GM12891 (cell line): ENCODE data around the gene SWAP70.
A peak's percentile ranks its signal among the peaks of the same experiment; 100 is the strongest.
"Not testable (repeated sequence)": the region's sequence is repeated elsewhere in the genome, so short reads cannot be mapped to it uniquely, and the experiment has no call there.

Experiments
- DNase-seq: peaks from one replicate; pipeline ENCODE4 v3.0.0; 2011; ENCODE audit warnings: low spot score; ENCODE audit not compliant: insufficient read length
- FAIRE-seq: peaks from 2 replicates; lab custom pipeline; 2011; peaks lifted over from hg19 to GRCh38; lab: Jason Lieb, UNC
- PAX5 ChIP-seq: IDR thresholded peaks from 2 replicates; pipeline ENCODE4 v1.6.1; 2011; ENCODE audit warnings: low read length, moderate library complexity, mild to moderate bottlenecking; ENCODE audit not compliant: insufficient read depth, severe bottlenecking
- POLR2A ChIP-seq: IDR thresholded peaks from 2 replicates; pipeline ENCODE4 v1.6.1; 2011; ENCODE audit warnings: low read depth, low read length, control low read depth
- POLR2AphosphoS5 ChIP-seq: IDR thresholded peaks from 2 replicates; pipeline ENCODE4 v1.6.1; 2011; ENCODE audit warnings: low read depth, low read length, control low read depth
- POU2F2 ChIP-seq: IDR thresholded peaks from 2 replicates; pipeline ENCODE4 v1.6.1; 2011; ENCODE audit warnings: low read depth, mild to moderate bottlenecking, control low read depth, low read length, moderate library complexity
- SPI1 ChIP-seq: IDR thresholded peaks from 2 replicates; pipeline ENCODE4 v1.6.1; 2011; ENCODE audit warnings: low read depth, low read length, control low read depth
- TAF1 ChIP-seq: IDR thresholded peaks from 2 replicates; pipeline ENCODE4 v1.6.1; 2011; ENCODE audit warnings: low read depth, low read length, control low read depth

The SWAP70 gene

DNA sequence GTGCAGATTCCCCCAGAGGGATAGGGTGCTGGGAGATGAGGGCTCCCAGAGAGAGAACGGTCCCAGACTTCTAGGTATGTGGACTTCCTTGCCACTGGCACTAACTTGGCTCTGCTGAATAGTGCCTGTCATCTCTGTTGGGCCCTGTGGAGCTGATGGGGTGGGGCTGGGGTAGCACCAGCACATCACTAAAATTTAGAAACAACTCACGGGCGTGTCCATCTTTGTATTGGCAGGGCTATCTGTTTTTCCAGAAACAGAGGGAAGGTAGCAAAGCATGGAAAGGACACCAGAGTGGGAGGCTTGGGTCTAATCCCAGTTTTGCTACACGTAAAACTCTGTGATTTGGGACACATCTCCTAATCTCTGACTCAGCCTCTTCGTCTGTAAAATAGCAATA is 25.8 kb downstream of the SWAP70 start:
- no peak for TF ChIP-seq PAX5
- no peak for TF ChIP-seq POLR2A
- TF ChIP-seq POU2F2, result no peak
- TF ChIP-seq SPI1, result no peak
- TF ChIP-seq TAF1, result no peak
- TF ChIP-seq POLR2AphosphoS5, result no peak
- DNase-seq (no peak), FAIRE-seq (peak; percentile 66)

DNA sequence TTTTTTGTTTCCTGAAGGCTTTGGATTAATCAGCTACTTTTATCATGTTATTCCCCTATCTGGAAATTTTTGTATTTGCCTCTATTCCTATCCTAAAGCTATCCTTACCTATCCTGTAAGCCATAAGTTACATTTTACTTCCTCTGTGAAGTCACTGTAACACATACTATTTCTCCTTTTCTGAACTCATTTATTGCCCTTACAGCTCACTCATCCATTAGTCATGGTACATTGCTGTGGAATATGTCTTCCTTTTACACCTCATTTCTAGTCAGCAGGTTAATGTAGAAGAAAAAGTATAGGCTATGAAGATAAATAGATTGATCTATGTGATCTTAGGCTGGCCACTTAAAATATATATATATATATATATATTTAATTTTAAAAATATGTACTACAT is 28.0 kb downstream of the SWAP70 start:
- DNase-seq, result no peak
- TF ChIP-seq TAF1 (no peak), PAX5 (no peak), POLR2AphosphoS5 (no peak), SPI1 (no peak), POU2F2 (no peak), POLR2A (no peak)
- peak; percentile 13 for FAIRE-seq

DNA sequence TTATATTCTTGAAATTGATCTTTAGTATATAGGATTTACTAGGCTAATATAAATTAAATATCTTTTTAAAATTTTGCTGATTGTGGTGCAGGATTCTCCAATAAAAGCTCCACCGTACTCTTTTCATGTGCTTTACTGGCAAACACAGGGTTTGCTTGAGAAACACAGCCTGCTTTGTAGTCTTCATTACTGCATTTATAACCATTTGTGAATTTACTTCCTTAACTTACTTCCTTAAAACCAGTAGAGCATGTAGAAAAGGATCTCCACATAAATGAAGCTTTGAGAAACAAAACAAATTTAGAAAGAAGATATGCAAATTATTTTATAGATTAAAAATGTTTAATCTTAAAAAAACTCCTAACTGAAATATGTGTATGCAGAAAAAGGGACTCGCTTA is 28.8 kb downstream of the SWAP70 start:
- FAIRE-seq (no peak), DNase-seq (no peak)
- no peak for TF ChIP-seq POLR2AphosphoS5
- TF ChIP-seq POU2F2, result no peak
- no peak for TF ChIP-seq POLR2A
- no peak for TF ChIP-seq PAX5
- TF ChIP-seq TAF1, result no peak
- no peak for TF ChIP-seq SPI1

GRCh38 chr11:9693801-9694553 is 30.1 kb downstream of the SWAP70 start:
- no peak for TF ChIP-seq TAF1
- no peak for TF ChIP-seq SPI1
- TF ChIP-seq POLR2A, result no peak
- FAIRE-seq (peak; percentile 31), DNase-seq (no peak)

DNA sequence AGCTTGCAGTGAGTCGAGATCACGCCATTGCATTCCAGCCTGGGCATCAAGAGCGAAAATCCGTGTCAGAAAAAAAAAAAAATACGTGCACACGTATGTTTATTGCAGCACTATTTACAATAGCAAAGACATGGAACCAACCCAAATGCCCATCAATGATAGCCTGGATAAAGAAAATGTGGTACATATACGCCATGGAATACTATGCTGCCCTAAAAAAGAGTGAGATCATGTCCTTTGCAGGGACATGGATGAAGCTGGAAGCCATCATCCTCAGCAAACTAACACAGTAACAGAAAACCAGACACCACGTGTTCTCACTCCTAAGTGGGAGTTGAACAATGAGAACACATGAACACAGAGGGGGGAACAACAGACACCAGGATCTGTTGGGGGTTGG is 31.4 kb downstream of the SWAP70 start:
- not testable (repeated sequence) for FAIRE-seq, DNase-seq

- FAIRE-seq (peak; percentile 70), DNase-seq (no peak)
- no peak for TF ChIP-seq SPI1
- TF ChIP-seq POU2F2, result no peak
- TF ChIP-seq POLR2A, result no peak
- TF ChIP-seq TAF1, result no peak
- TF ChIP-seq POLR2AphosphoS5, result no peak
- no peak for TF ChIP-seq PAX5
Observed at GRCh38 chr11:9697766-9698165, 33.9 kb downstream of the SWAP70 start.

DNA sequence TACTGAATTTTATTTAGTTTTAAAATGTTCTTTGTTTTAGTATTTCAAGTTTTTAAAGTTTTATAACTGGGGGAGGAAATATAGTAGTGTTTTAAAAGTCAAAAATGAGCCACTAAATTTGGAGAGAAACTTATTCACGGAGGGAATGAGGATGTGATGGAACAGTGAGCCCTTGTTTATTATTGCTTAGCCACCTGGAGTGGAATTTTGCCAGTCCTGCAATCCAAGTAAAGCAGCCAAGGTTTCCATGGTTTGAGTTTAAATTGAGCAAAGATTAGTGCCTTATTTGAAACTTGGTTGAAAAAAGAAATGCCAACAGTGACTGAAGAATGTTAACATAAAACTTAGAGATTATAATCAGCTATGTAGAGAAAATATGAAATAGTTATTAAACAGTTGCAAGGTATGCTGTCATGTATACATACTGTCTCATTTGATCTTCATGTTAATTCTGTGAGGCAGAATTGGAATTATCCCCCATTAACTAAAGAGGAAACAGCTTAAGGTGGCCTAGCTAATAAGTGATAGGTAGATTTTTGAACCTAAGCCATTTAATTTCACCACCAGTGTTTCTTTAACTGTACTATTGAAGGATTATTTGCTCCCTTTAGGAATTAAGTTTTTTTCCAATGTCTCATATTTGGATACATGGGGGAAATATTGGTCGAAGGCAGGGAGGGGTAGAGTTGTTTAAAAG is 36.4 kb downstream of the SWAP70 start:
- FAIRE-seq (no peak), DNase-seq (no peak)
- TF ChIP-seq POLR2A (no peak), POU2F2 (no peak), POLR2AphosphoS5 (no peak), TAF1 (no peak)

DNA sequence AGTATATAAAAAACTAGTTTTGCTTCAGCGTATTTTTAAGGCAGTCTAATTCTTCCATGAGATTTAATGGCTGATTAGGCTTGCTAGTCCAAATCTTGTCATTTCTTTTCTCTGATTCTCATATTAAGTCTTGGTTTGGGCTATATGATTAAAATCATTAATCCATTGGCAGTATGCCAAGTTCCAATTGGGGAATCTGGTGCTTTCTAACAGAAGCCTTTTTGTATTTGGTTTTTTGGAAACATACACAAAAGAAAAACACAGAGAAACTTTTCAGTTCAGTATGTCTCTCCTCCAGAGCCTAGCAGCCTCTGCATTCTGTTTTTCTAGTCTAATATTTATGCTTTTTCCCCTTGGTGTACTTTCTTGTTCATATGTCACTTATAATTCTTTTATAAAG is 37.9 kb downstream of the SWAP70 start:
- TF ChIP-seq PAX5 (no peak), TAF1 (no peak), SPI1 (no peak), POLR2AphosphoS5 (no peak), POU2F2 (no peak), POLR2A (no peak)
- FAIRE-seq (no peak), DNase-seq (no peak)

DNA sequence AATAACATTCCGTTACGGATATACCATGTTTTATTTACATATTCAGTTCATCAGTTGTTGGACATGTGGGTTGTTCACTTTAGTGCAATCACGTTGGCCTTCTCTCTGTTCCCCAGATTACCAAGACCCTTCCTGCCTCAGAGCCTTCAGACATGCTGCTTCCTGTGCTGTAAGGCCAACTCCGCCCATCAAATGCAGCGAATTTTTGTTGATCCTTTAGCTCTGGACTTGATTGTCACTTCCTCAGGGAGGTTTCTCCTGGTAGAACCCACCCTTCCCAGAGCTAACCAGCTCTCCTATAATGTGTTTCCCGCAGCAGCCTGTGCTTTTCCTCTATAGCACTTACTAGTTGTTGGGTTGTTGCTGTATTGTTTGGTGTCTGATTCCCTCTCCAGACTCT is 39.4 kb downstream of the SWAP70 start:
- TF ChIP-seq SPI1, result no peak
- TF ChIP-seq PAX5, result no peak
- no peak for TF ChIP-seq POU2F2
- TF ChIP-seq POLR2A, result no peak
- no peak for TF ChIP-seq TAF1
- DNase-seq (no peak), FAIRE-seq (peak; percentile 72)

DNA sequence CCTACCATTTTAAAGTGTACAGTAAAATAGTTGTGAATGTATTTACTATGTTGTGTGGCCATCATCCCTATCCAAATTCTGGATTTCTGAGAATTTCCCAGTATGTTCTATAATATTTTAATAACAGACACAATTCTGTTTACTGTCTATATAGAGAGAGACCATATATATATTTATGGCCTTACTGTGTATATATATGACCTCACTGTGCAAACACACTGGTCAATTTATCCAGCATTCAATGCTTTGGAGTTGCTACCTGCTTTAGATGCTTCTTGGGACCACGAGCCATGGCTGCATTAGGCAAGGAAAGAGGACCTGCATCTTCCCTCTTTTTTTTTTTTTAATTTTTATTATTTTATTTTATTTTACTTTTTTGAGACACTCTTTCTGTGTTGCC is 40.2 kb downstream of the SWAP70 start:
- FAIRE-seq (no peak), DNase-seq (no peak)
- TF ChIP-seq SPI1, result no peak
- no peak for TF ChIP-seq POLR2AphosphoS5
- no peak for TF ChIP-seq POU2F2
- no peak for TF ChIP-seq POLR2A
- no peak for TF ChIP-seq TAF1
- TF ChIP-seq PAX5, result no peak
